Psoas muscle (tissue), 8 donors: ENCODE results near the gene RITA1. TPM values are rescaled to one million over a fixed set of nuclear protein-coding genes. Genes with fewer than 3 reads are reported as not detected.

Experiments used
- ATAC-seq, 4 donors: fragments of 200-7000 bp; cut with Tn5 transposase; one replicate each; pipeline ENCODE4 v1.9.1; 2020; ENCODE audit warnings: moderate library complexity in 3 of 4, mild to moderate bottlenecking in 2 of 4
- DNase-seq, 2 donors: peaks; one replicate each; pipeline ENCODE4 v3.0.0-alpha.2; 2020
- H3K27ac ChIP-seq: fragments of 200-600 bp; one replicate; pipeline ENCODE4 v1.8.0; 2022
- H3K27me3 ChIP-seq, 3 donors: fragments of 200-600 bp in 1 of 3; one replicate each; pipeline versions ENCODE4 v1.6.1 to v1.8.0; 2013 to 2022; ENCODE audit warnings: low read length in 2 of 3, mild to moderate bottlenecking in 2 of 3, moderate library complexity in 1 of 3; ENCODE audit not compliant: insufficient read depth in 3 of 3
- H3K36me3 ChIP-seq, 2 donors: fragments of 200-600 bp in 1 of 2; one replicate each; pipeline versions ENCODE4 v1.6.1 to v1.8.0; 2013 to 2022; ENCODE audit warnings: low read depth in 1 of 2, mild to moderate bottlenecking in 1 of 2, moderate library complexity in 1 of 2; ENCODE audit not compliant: insufficient read depth in 1 of 2
- H3K4me1 ChIP-seq: fragments of 200-600 bp; one replicate; pipeline ENCODE4 v1.8.0; 2022
- H3K4me3 ChIP-seq: fragments of 200-600 bp; one replicate; pipeline ENCODE4 v1.8.0; 2022; ENCODE audit warnings: mild to moderate bottlenecking
- H3K9me3 ChIP-seq: fragments of 200-600 bp; one replicate; pipeline ENCODE4 v1.8.0; 2022
- CTCF ChIP-seq: fragments of 200-600 bp; IDR thresholded peaks from one replicate; pipeline ENCODE4 v1.8.0; 2022; ENCODE audit warnings: antibody characterized with exemption
- WGBS, 3 donors: extraction: QIAGEN DNeasy Blood & Tissue Kit; methylation state at CpG; one replicate each; pipeline versions ENCODE4 v1.1.6 to v1.1.7; 2013; 5-methylcytosine and 5-hydroxymethylcytosine counted together
- intact Hi-C, 2 donors: fragments of 100-400 bp; cut with DNase I; formaldehyde crosslinking; loops; one replicate each; pipeline versions ENCODE4 v1.11.0 to v1.14.2; 2022
- polyA plus RNA-seq, 3 donors: library from polyadenylated mRNA; stranded (reverse); fragments of 200-250 nt; gene quantifications; one replicate each; pipeline ENCODE4 v1.2.3, GENCODE V29; 2013
- total RNA-seq, 4 donors: library from RNA; stranded (reverse); fragmentation: NEBNext Ultra II Directional in 2 of 4; extraction: Animal tissue kit (Norgen Biotek cat#: 25700) in 2 of 4; gene quantifications; one replicate each; pipeline versions ENCODE4 v1.2.1 to v1.2.4, GENCODE V29; 2021 to 2023
- donor health status: healthy with polysubstance abuse.
- donor health status: DM: no; HTN: no; CAD: no; lungs with moderate emphysema.
- donor health status: Bipolar disorder and iron deficiency.
- donor health status: healthy.
- donor health status: DM: yes; HTN: yes; CAD: no.
- donor health status: DM: no; HTN: no; CAD: no.
- donor health status: DM: no; HTN: no; CAD: no.
- donor health status: DM: yes; HTN: yes; CAD: no.

The RITA1 gene
- total and polyA plus RNA-seq, 7 donors, result 13.0 to 28.5 (median 15.3) TPM

- H3K27ac ChIP-seq, result peak overlapping the region; percentile 95
- no peaks in the 10 kb centered on the region for H3K9me3 ChIP-seq
- peak; percentile 75 to 91 for DNase-seq
- WGBS, 3 donors, result 24 to 31% (median 25%) methylated on average over 25 of the region's 25 CpGs
- peak; percentile 77 to 83 (median 80) for ATAC-seq
- intact Hi-C loops, result no loop called here
- H3K27me3 ChIP-seq, result no peaks in the 10 kb centered on the region
- H3K36me3 ChIP-seq, result peaks cover 0 to 24% of the 10 kb centered on the region in 2 donors
- no peak for TF ChIP-seq CTCF
- peaks cover 89% of the 10 kb centered on the region for H3K4me1 ChIP-seq
- H3K4me3 ChIP-seq, result peak overlapping the region; percentile 45
These were observed 47.5 kb downstream of the RITA1 start for GRCh38 chr12:113232840-113233585.

GRCh38 chr12:113233967-113234366 is 48.4 kb downstream of the RITA1 start:
- Histone ChIP-seq H3K4me3 (peak overlapping the region; percentile 45), H3K9me3 (no peaks in the 10 kb centered on the region), H3K4me1 (peaks cover 89% of the 10 kb centered on the region), H3K27ac (peak overlapping the region; percentile 95), H3K27me3 (no peaks in the 10 kb centered on the region), H3K36me3 (peaks cover 0 to 26% of the 10 kb centered on the region in 2 donors)
- peak in 3 of 4 donors; percentile 30 to 52 (median 37) for ATAC-seq
- intact Hi-C loops, result no loop called here
- no peak for DNase-seq
- TF ChIP-seq CTCF, result no peak
- WGBS, 3 donors, result 62 to 66% (median 62%) methylated on average over 4 of the region's 4 CpGs

- no peaks in the 10 kb centered on the region for H3K27me3 ChIP-seq
- H3K36me3 ChIP-seq, result peaks cover 0 to 27% of the 10 kb centered on the region in 2 donors
- H3K4me1 ChIP-seq, result peaks cover 89% of the 10 kb centered on the region
- ATAC-seq, result no peak
- 63 to 76% (median 64%) methylated on average over 4 of the region's 4 CpGs for WGBS, 3 donors
- intact Hi-C loops, result no loop called here
- no peak for DNase-seq
- peak overlapping the region; percentile 95 for H3K27ac ChIP-seq
- H3K4me3 ChIP-seq, result peak overlapping the region; percentile 45
- no peak for TF ChIP-seq CTCF
- H3K9me3 ChIP-seq, result no peaks in the 10 kb centered on the region
These were observed 49.0 kb downstream of the RITA1 start for GRCh38 chr12:113234483-113234882.

- H3K9me3 ChIP-seq, result no peaks in the 10 kb centered on the region
- no peak for TF ChIP-seq CTCF
- H3K4me1 ChIP-seq, result peaks cover 89% of the 10 kb centered on the region
- 37 to 43% (median 38%) methylated on average over 6 of the region's 6 CpGs for WGBS, 3 donors
- peak overlapping the region; percentile 95 for H3K27ac ChIP-seq
- no peak overlapping the region for H3K4me3 ChIP-seq
- H3K27me3 ChIP-seq, result no peaks in the 10 kb centered on the region
- ATAC-seq, result peak in 1 of 4 donors; percentile 10
- intact Hi-C loops, result no loop called here
- H3K36me3 ChIP-seq, result peaks cover 0 to 18% of the 10 kb centered on the region in 2 donors
- no peak for DNase-seq
These were observed 50.5 kb downstream of the RITA1 start for GRCh38 chr12:113235976-113236375.
